Osteoblast (primary cell): ENCODE measurements around the gene NOTUM. TPM values are rescaled to one million over a fixed set of nuclear protein-coding genes. Genes with fewer than 3 reads are reported as not detected.

Source experiments
- DNase-seq: peaks from one replicate; pipeline ENCODE4 v3.0.0; 2011; ENCODE audit warnings: low spot score, mixed read lengths; ENCODE audit not compliant: insufficient read length; ENCODE audit errors: missing footprints
- H2AFZ ChIP-seq: 2 replicates; pipeline ENCODE4 v1.6.0; 2011; ENCODE audit warnings: mild to moderate bottlenecking, low read length
- H3K27ac ChIP-seq: 2 replicates; pipeline ENCODE4 v1.5.1; 2011; ENCODE audit warnings: mild to moderate bottlenecking, low read depth, low read length, moderate library complexity
- H3K27me3 ChIP-seq: 2 replicates; pipeline ENCODE4 v1.6.0; 2012; ENCODE audit warnings: mild to moderate bottlenecking, control low read depth, inconsistent platforms, low read length, moderate library complexity; ENCODE audit not compliant: insufficient read depth
- H3K36me3 ChIP-seq: 2 replicates; pipeline ENCODE4 v1.5.1; 2011; ENCODE audit warnings: mild to moderate bottlenecking, low read length, control low read depth, moderate library complexity; ENCODE audit not compliant: insufficient read depth
- H3K4me1 ChIP-seq: 2 replicates; pipeline ENCODE4 v1.5.1; 2011; ENCODE audit warnings: mild to moderate bottlenecking, low read length, control low read depth, moderate library complexity; ENCODE audit not compliant: insufficient read depth
- H3K4me2 ChIP-seq: 2 replicates; pipeline ENCODE4 v1.6.0; 2011; ENCODE audit warnings: mild to moderate bottlenecking, low read length; ENCODE audit not compliant: insufficient read depth
- H3K4me3 ChIP-seq: fragments of 200-600 bp; sonication (generic); 3 replicates; pipeline ENCODE4 v1.5.1; 2012; ENCODE audit warnings: mild to moderate bottlenecking, low read length, inconsistent platforms; ENCODE audit not compliant: insufficient read depth
- H3K79me2 ChIP-seq: 2 replicates; pipeline ENCODE4 v1.6.0; 2012; ENCODE audit warnings: mild to moderate bottlenecking, low read length, control low read depth, inconsistent platforms; ENCODE audit not compliant: insufficient read depth
- H3K9me3 ChIP-seq: 2 replicates; pipeline ENCODE4 v1.5.1; 2011; ENCODE audit warnings: low read depth, low read length, control low read depth
- H4K20me1 ChIP-seq: 2 replicates; pipeline ENCODE4 v1.6.0; 2012; ENCODE audit warnings: mild to moderate bottlenecking, low read length, control low read depth; ENCODE audit not compliant: insufficient read depth
- total RNA-seq: library from RNA; depleted of rRNA; stranded (reverse); fragments of >200 nt; gene quantifications from 2 replicates; pipeline ENCODE4 v1.2.3, GENCODE V29; 2012
- TF ChIP-seq, protein P1 (sequence below): IDR thresholded peaks from 2 replicates; pipeline ENCODE4 v1.5.1; 2011; ENCODE audit warnings: mild to moderate bottlenecking, low read depth, low read length, moderate library complexity; ENCODE audit errors: extremely low read depth

The NOTUM gene
- total RNA-seq, 1 donor: 0.72 TPM

GRCh38 chr17:81998691-81999438, 37.9 kb upstream of the NOTUM start:
- H3K4me1 ChIP-seq: peaks cover 11% of the 10 kb centered on the region
- H3K4me2 ChIP-seq: no peak overlapping the region
- no peak overlapping the region for H3K4me3 ChIP-seq
- H3K79me2 ChIP-seq: peaks cover 5% of the 10 kb centered on the region
- H3K27ac ChIP-seq: no peak overlapping the region
- no peaks in the 10 kb centered on the region for H3K27me3 ChIP-seq
- no peak for DNase-seq
- H3K9me3 ChIP-seq: no peaks in the 10 kb centered on the region
- H4K20me1 ChIP-seq: peaks cover 5% of the 10 kb centered on the region
- TF ChIP-seq, protein P1, sequence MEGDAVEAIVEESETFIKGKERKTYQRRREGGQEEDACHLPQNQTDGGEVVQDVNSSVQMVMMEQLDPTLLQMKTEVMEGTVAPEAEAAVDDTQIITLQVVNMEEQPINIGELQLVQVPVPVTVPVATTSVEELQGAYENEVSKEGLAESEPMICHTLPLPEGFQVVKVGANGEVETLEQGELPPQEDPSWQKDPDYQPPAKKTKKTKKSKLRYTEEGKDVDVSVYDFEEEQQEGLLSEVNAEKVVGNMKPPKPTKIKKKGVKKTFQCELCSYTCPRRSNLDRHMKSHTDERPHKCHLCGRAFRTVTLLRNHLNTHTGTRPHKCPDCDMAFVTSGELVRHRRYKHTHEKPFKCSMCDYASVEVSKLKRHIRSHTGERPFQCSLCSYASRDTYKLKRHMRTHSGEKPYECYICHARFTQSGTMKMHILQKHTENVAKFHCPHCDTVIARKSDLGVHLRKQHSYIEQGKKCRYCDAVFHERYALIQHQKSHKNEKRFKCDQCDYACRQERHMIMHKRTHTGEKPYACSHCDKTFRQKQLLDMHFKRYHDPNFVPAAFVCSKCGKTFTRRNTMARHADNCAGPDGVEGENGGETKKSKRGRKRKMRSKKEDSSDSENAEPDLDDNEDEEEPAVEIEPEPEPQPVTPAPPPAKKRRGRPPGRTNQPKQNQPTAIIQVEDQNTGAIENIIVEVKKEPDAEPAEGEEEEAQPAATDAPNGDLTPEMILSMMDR: no peak
- no peak overlapping the region for H2AFZ ChIP-seq
- peaks cover 8% of the 10 kb centered on the region for H3K36me3 ChIP-seq

GRCh38 chr17:81998212-81998611, 37.2 kb upstream of the NOTUM start:
- no peak overlapping the region for H3K4me3 ChIP-seq

GRCh38 chr17:81996757-81997441, 35.9 kb upstream of the NOTUM start:
- no peak overlapping the region for H3K4me2 ChIP-seq
- H3K4me3 ChIP-seq: no peak overlapping the region
- no peaks in the 10 kb centered on the region for H3K9me3 ChIP-seq
- no peak for DNase-seq
- H4K20me1 ChIP-seq: peaks cover 18% of the 10 kb centered on the region
- H3K36me3 ChIP-seq: peaks cover 8% of the 10 kb centered on the region
- TF ChIP-seq, protein P1: no peak
- H3K27ac ChIP-seq: no peak overlapping the region
- peaks cover 7% of the 10 kb centered on the region for H3K4me1 ChIP-seq
- H3K79me2 ChIP-seq: peaks cover 19% of the 10 kb centered on the region
- H3K27me3 ChIP-seq: no peaks in the 10 kb centered on the region
- H2AFZ ChIP-seq: no peak overlapping the region

More at GRCh38 chr17:81998212-81998611, 37.2 kb upstream of the NOTUM start:
- H3K27ac ChIP-seq: no peak overlapping the region
- no peak overlapping the region for H3K4me2 ChIP-seq
- peaks cover 8% of the 10 kb centered on the region for H3K36me3 ChIP-seq
- peaks cover 8% of the 10 kb centered on the region for H4K20me1 ChIP-seq
- H3K27me3 ChIP-seq: no peaks in the 10 kb centered on the region
- no peak for DNase-seq
- H3K9me3 ChIP-seq: no peaks in the 10 kb centered on the region
- no peak overlapping the region for H2AFZ ChIP-seq
- H3K79me2 ChIP-seq: peaks cover 10% of the 10 kb centered on the region
- TF ChIP-seq, protein P1: no peak
- peaks cover 6% of the 10 kb centered on the region for H3K4me1 ChIP-seq

DNA sequence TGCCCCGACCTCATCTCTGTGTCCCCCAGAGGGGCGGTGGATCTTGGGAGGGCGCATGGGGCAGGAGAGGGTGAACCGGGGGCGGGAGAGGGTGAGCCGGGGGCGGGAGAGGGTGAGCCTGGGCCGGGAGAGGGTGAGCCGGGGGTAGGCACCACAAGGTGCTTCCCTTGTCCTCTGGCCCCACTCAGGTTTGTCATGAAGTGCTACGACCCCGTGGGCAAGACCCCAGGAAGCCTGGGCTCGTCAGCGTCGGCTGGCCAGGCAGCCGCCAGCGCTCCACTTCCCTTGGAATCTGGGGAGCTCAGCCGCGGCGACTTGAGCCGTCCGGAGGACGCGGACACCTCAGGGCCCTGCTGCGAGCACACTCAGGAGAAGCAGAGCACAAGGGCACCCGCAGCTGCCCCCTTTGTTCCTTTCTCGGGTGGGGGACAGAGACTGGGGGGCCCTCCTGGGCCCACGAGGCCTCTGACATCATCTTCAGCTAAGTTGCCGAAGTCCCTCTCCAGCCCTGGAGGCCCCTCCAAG, 35.3 kb upstream of the NOTUM start:
- peaks cover 19% of the 10 kb centered on the region for H3K79me2 ChIP-seq
- H3K27ac ChIP-seq: no peak overlapping the region
- H4K20me1 ChIP-seq: peaks cover 23% of the 10 kb centered on the region
- H3K4me2 ChIP-seq: no peak overlapping the region
- no peak overlapping the region for H3K4me3 ChIP-seq
- TF ChIP-seq, protein P1: no peak
- H3K36me3 ChIP-seq: peaks cover 8% of the 10 kb centered on the region
- H2AFZ ChIP-seq: no peak overlapping the region
- no peak for DNase-seq
- H3K27me3 ChIP-seq: no peaks in the 10 kb centered on the region
- no peaks in the 10 kb centered on the region for H3K9me3 ChIP-seq
- peaks cover 13% of the 10 kb centered on the region for H3K4me1 ChIP-seq
